ENCODE data around the gene AIF1.

- no peak for TF ChIP-seq CTCF (IDR thresholded peaks at IDR 0.05)
- TF ChIP-seq POLR2A (IDR thresholded peaks at IDR 0.05): no peak
Observed at GRCh38 chr6:31658983-31659648, 44.1 kb downstream of the AIF1 start.
